ENCODE results near the gene ACYP2.
"Not testable (repeated sequence)": the region's sequence is repeated elsewhere in the genome, so short reads cannot be mapped to it uniquely, and the experiment has no call there.

ACYP2 gene

GRCh38 chr2:54260241-54260595 lies 144.8 kb downstream of the ACYP2 start:
- in situ Hi-C loops (cut with MboI; ENCODE audit: low sequenced_read_pairs), result no loop called here
- Histone ChIP-seq H3K4me1 (no peaks in the 10 kb centered on the region), H3K36me3 (replicated peaks) (no peaks in the 10 kb centered on the region), H3K9me3 (no peaks in the 10 kb centered on the region), H3K27me3 (ENCODE audit: low read depth) (no peaks in the 10 kb centered on the region), H3K4me3 (no peak overlapping the region)
- no peak for DNase-seq (ENCODE audit: low spot score in 2 of 2)

- in situ Hi-C loops (cut with MboI; ENCODE audit: low sequenced_read_pairs), result no loop called here
- H3K9me3 ChIP-seq, result no peaks in the 10 kb centered on the region
- no peaks in the 10 kb centered on the region for H3K27me3 ChIP-seq (ENCODE audit: low read depth)
- H3K4me1 ChIP-seq, result no peaks in the 10 kb centered on the region
- no peak overlapping the region for H3K4me3 ChIP-seq
- H3K36me3 ChIP-seq (replicated peaks), result no peaks in the 10 kb centered on the region
- no peak for DNase-seq (ENCODE audit: low spot score in 2 of 2)
Observed at GRCh38 chr2:54261537-54261936, 146.1 kb downstream of the ACYP2 start.

- Histone ChIP-seq H3K4me3 (no peak overlapping the region), H3K9me3 (no peaks in the 10 kb centered on the region), H3K27me3 (ENCODE audit: low read depth) (no peaks in the 10 kb centered on the region), H3K4me1 (no peaks in the 10 kb centered on the region), H3K36me3 (replicated peaks) (no peaks in the 10 kb centered on the region)
- no peak for DNase-seq (ENCODE audit: low spot score in 2 of 2)
- in situ Hi-C loops (cut with MboI; ENCODE audit: low sequenced_read_pairs), result no loop called here
Observed at GRCh38 chr2:54262015-54262765, 146.8 kb downstream of the ACYP2 start.

GRCh38 chr2:54265081-54265480 lies 149.7 kb downstream of the ACYP2 start:
- H3K4me3 ChIP-seq; DNase-seq (ENCODE audit: low spot score in 2 of 2); in situ Hi-C loops (cut with MboI; ENCODE audit: low sequenced_read_pairs); H3K36me3 ChIP-seq (replicated peaks); H3K4me1 ChIP-seq; H3K27me3 ChIP-seq (ENCODE audit: low read depth); H3K9me3 ChIP-seq: not testable (repeated sequence)

GRCh38 chr2:54267577-54267976 lies 152.2 kb downstream of the ACYP2 start:
- no peak for DNase-seq (ENCODE audit: low spot score in 2 of 2)
- Histone ChIP-seq H3K27me3 (ENCODE audit: low read depth) (no peaks in the 10 kb centered on the region), H3K4me3 (no peak overlapping the region), H3K36me3 (replicated peaks) (no peaks in the 10 kb centered on the region), H3K4me1 (no peaks in the 10 kb centered on the region), H3K9me3 (no peaks in the 10 kb centered on the region)
- in situ Hi-C loops (cut with MboI; ENCODE audit: low sequenced_read_pairs), result no loop called here

- H3K36me3 ChIP-seq (replicated peaks), result no peaks in the 10 kb centered on the region
Observed at GRCh38 chr2:54271189-54271588, 155.8 kb downstream of the ACYP2 start.

GRCh38 chr2:54271843-54272627 lies 156.6 kb downstream of the ACYP2 start:
- in situ Hi-C loops (cut with MboI; ENCODE audit: low sequenced_read_pairs), result no loop called here
- Histone ChIP-seq H3K4me3 (no peak overlapping the region), H3K4me1 (no peaks in the 10 kb centered on the region), H3K9me3 (no peaks in the 10 kb centered on the region), H3K36me3 (replicated peaks) (no peaks in the 10 kb centered on the region), H3K27me3 (ENCODE audit: low read depth) (no peaks in the 10 kb centered on the region)
- no peak for DNase-seq (ENCODE audit: low spot score in 2 of 2)

More at GRCh38 chr2:54271189-54271588, 155.8 kb downstream of the ACYP2 start:
- no peaks in the 10 kb centered on the region for H3K27me3 ChIP-seq (ENCODE audit: low read depth)
- no peaks in the 10 kb centered on the region for H3K9me3 ChIP-seq
- no peak overlapping the region for H3K4me3 ChIP-seq
- H3K4me1 ChIP-seq, result no peaks in the 10 kb centered on the region
- in situ Hi-C loops (cut with MboI; ENCODE audit: low sequenced_read_pairs), result no loop called here
- DNase-seq (ENCODE audit: low spot score in 2 of 2), result no peak

- in situ Hi-C loops (cut with MboI; ENCODE audit: low sequenced_read_pairs), result no loop called here
- Histone ChIP-seq H3K4me1 (no peaks in the 10 kb centered on the region), H3K9me3 (no peaks in the 10 kb centered on the region), H3K27me3 (ENCODE audit: low read depth) (no peaks in the 10 kb centered on the region), H3K4me3 (no peak overlapping the region), H3K36me3 (replicated peaks) (no peaks in the 10 kb centered on the region)
- no peak for DNase-seq (ENCODE audit: low spot score in 2 of 2)
Observed at GRCh38 chr2:54274781-54275242, 159.4 kb downstream of the ACYP2 start.

GRCh38 chr2:54275541-54275940 lies 160.1 kb downstream of the ACYP2 start:
- Histone ChIP-seq H3K9me3 (no peaks in the 10 kb centered on the region), H3K36me3 (replicated peaks) (no peaks in the 10 kb centered on the region), H3K27me3 (ENCODE audit: low read depth) (no peaks in the 10 kb centered on the region), H3K4me1 (no peaks in the 10 kb centered on the region), H3K4me3 (no peak overlapping the region)
- DNase-seq (ENCODE audit: low spot score in 2 of 2), result no peak
- in situ Hi-C loops (cut with MboI; ENCODE audit: low sequenced_read_pairs), result no loop called here

GRCh38 chr2:54279385-54279784 lies 164.0 kb downstream of the ACYP2 start:
- Histone ChIP-seq H3K36me3 (replicated peaks) (no peaks in the 10 kb centered on the region), H3K27me3 (ENCODE audit: low read depth) (peaks cover 3% of the 10 kb centered on the region; the same call in 1 of the 2 replicates), H3K4me1 (no peaks in the 10 kb centered on the region), H3K9me3 (no peaks in the 10 kb centered on the region), H3K4me3 (no peak overlapping the region)
- in situ Hi-C loops (cut with MboI; ENCODE audit: low sequenced_read_pairs), result no loop called here
- DNase-seq (ENCODE audit: low spot score in 2 of 2), result no peak

- Histone ChIP-seq H3K36me3 (replicated peaks) (no peaks in the 10 kb centered on the region), H3K27me3 (ENCODE audit: low read depth) (peaks cover 3% of the 10 kb centered on the region; the same call in 1 of the 2 replicates), H3K9me3 (no peaks in the 10 kb centered on the region), H3K4me3 (no peak overlapping the region), H3K4me1 (peaks cover 14% of the 10 kb centered on the region)
- in situ Hi-C loops (cut with MboI; ENCODE audit: low sequenced_read_pairs), result no loop called here
- DNase-seq (ENCODE audit: low spot score in 2 of 2), result no peak
Observed at GRCh38 chr2:54284826-54285225, 169.4 kb downstream of the ACYP2 start.

- H3K4me1 ChIP-seq, result peaks cover 14% of the 10 kb centered on the region
- peaks cover 3% of the 10 kb centered on the region; the same call in 1 of the 2 replicates for H3K27me3 ChIP-seq (ENCODE audit: low read depth)
- no peak overlapping the region for H3K4me3 ChIP-seq
- no peak for DNase-seq (ENCODE audit: low spot score in 2 of 2)
- no peaks in the 10 kb centered on the region for H3K9me3 ChIP-seq
- no peaks in the 10 kb centered on the region for H3K36me3 ChIP-seq (replicated peaks)
- in situ Hi-C loops (cut with MboI; ENCODE audit: low sequenced_read_pairs), result no loop called here
Observed at GRCh38 chr2:54285451-54285850, 170.0 kb downstream of the ACYP2 start.

- Histone ChIP-seq H3K4me1 (peaks cover 24% of the 10 kb centered on the region), H3K36me3 (replicated peaks) (no peaks in the 10 kb centered on the region), H3K27me3 (ENCODE audit: low read depth) (no peaks in the 10 kb centered on the region), H3K4me3 (no peak overlapping the region), H3K9me3 (no peaks in the 10 kb centered on the region)
- in situ Hi-C loops (cut with MboI; ENCODE audit: low sequenced_read_pairs), result no loop called here
- no peak for DNase-seq (ENCODE audit: low spot score in 2 of 2)
Observed at GRCh38 chr2:54287532-54287931, 172.1 kb downstream of the ACYP2 start.

- H3K4me3 ChIP-seq, result peak overlapping the region; percentile 30
- in situ Hi-C loops (cut with MboI; ENCODE audit: low sequenced_read_pairs), result no loop called here
- peaks cover 24% of the 10 kb centered on the region for H3K4me1 ChIP-seq
Observed at GRCh38 chr2:54289917-54290316, 174.5 kb downstream of the ACYP2 start.

More at GRCh38 chr2:54289917-54290316, 174.5 kb downstream of the ACYP2 start:
- Histone ChIP-seq H3K27me3 (ENCODE audit: low read depth) (no peaks in the 10 kb centered on the region), H3K9me3 (no peaks in the 10 kb centered on the region), H3K36me3 (replicated peaks) (no peaks in the 10 kb centered on the region)
- DNase-seq (ENCODE audit: low spot score in 2 of 2), result peak; percentile 76
